ENCODE data around the gene CNTNAP5. TPM values are rescaled to one million over a fixed set of nuclear protein-coding genes. Genes with fewer than 3 reads are reported as not detected.

CNTNAP5 gene
- total RNA-seq, 1 experiment from 2014 or later, result not detected

- CTCF ChIA-PET, result no interaction called here
- Histone ChIP-seq H3K9me3 (ENCODE audit: control insufficient read depth, insufficient read depth, low read depth, low read length) (no peaks in the 10 kb centered on the region), H3K27ac (ENCODE audit: low read length) (no peak overlapping the region), H3K4me3 (ENCODE audit: low read depth in 2 of 2, low read length in 2 of 2) (no peak overlapping the region), H3K27me3 (ENCODE audit: control insufficient read depth, insufficient read depth, low read length) (no peaks in the 10 kb centered on the region), H3K4me1 (ENCODE audit: control insufficient read depth, insufficient read depth, low read length) (no peaks in the 10 kb centered on the region), H3K36me3 (ENCODE audit: control insufficient read depth, insufficient read depth, low read length) (no peaks in the 10 kb centered on the region)
- TF ChIP-seq SIN3A (IDR thresholded peaks at IDR 0.05; ENCODE audit: borderline replicate concordance, insufficient read depth, low read depth, low read length), result no peak
- TF ChIP-seq POLR2AphosphoS5 (IDR thresholded peaks at IDR 0.05; ENCODE audit: low read depth, low read length), result no peak
- no peak for TF ChIP-seq TCF7L2 (IDR thresholded peaks at IDR 0.05; ENCODE audit: low read depth, low read length)
- TF ChIP-seq CTCF (IDR thresholded peaks at IDR 0.05), result no peak
- no peak for TF ChIP-seq REST (IDR thresholded peaks at IDR 0.05; ENCODE audit: insufficient read depth in 1 of 2, low read depth in 2 of 2, low read length in 1 of 2)
- no TSS peak for BruUV-seq (replicated peaks)
- intact Hi-C loops (cut with micrococcal nuclease; ENCODE audit: unreplicated experiment), result no loop called here
- in situ Hi-C loops (cut with HindIII; ENCODE audit: low pct_unique_long_range_greater_than_20kb, low sequenced_read_pairs), result no loop called here
- POLR2A ChIA-PET, result no interaction called here
- no peak for DNase-seq (ENCODE audit: low read depth, low spot score)
- no peak for ATAC-seq
These were observed 96.7 kb downstream of the CNTNAP5 start for GRCh38 chr2:124121760-124122275.

GRCh38 chr2:124122340-124122739 lies 97.3 kb downstream of the CNTNAP5 start:
- TF ChIP-seq REST (IDR thresholded peaks at IDR 0.05; ENCODE audit: insufficient read depth in 1 of 2, low read depth in 2 of 2, low read length in 1 of 2), result no peak
- no peak for TF ChIP-seq CTCF (IDR thresholded peaks at IDR 0.05)
- TF ChIP-seq TCF7L2 (IDR thresholded peaks at IDR 0.05; ENCODE audit: low read depth, low read length), result no peak
- no peak for TF ChIP-seq SIN3A (IDR thresholded peaks at IDR 0.05; ENCODE audit: borderline replicate concordance, insufficient read depth, low read depth, low read length)
- TF ChIP-seq POLR2AphosphoS5 (IDR thresholded peaks at IDR 0.05; ENCODE audit: low read depth, low read length), result no peak
- in situ Hi-C loops (cut with HindIII; ENCODE audit: low pct_unique_long_range_greater_than_20kb, low sequenced_read_pairs) (no loop called here), intact Hi-C loops (cut with micrococcal nuclease; ENCODE audit: unreplicated experiment) (no loop called here)
- no peak overlapping the region for H3K27ac ChIP-seq (ENCODE audit: low read length)
- H3K27me3 ChIP-seq (ENCODE audit: control insufficient read depth, insufficient read depth, low read length), result no peaks in the 10 kb centered on the region
- ChIA-PET CTCF (no interaction called here), POLR2A (no interaction called here)
- H3K4me3 ChIP-seq (ENCODE audit: low read depth in 2 of 2, low read length in 2 of 2), result no peak overlapping the region
- DNase-seq (ENCODE audit: low read depth, low spot score) (no peak), ATAC-seq (no peak)
- H3K9me3 ChIP-seq (ENCODE audit: control insufficient read depth, insufficient read depth, low read depth, low read length), result no peaks in the 10 kb centered on the region
- no peaks in the 10 kb centered on the region for H3K36me3 ChIP-seq (ENCODE audit: control insufficient read depth, insufficient read depth, low read length)
- H3K4me1 ChIP-seq (ENCODE audit: control insufficient read depth, insufficient read depth, low read length), result no peaks in the 10 kb centered on the region
- no TSS peak for BruUV-seq (replicated peaks)
